ENCODE data around the gene MTERF1. TPM values are rescaled to one million over a fixed set of nuclear protein-coding genes. Genes with fewer than 3 reads are reported as not detected.

The MTERF1 gene
- total and polyA plus RNA-seq, 2 of the 13 experiments (the other 11 are each of a cell fraction or from before 2014, with no cell fraction given) = 5.5 to 19.3 TPM

GRCh38 chr7:91880413-91881241 is at the start of gene MTERF1 (continued):
- no peak for TF ChIP-seq ZSCAN12 (CRISPR knock-in tag; IDR thresholded peaks at IDR 0.05)
- no peak for TF ChIP-seq RELA (CRISPR knock-in tag; IDR thresholded peaks at IDR 0.05)
- TF ChIP-seq SMC3 (IDR thresholded peaks at IDR 0.05; ENCODE audit: low read length) = peak; percentile 47; the same call in 1 of the 2 replicates
- TF ChIP-seq SSRP1 (CRISPR knock-in tag; IDR thresholded peaks at IDR 0.05) = no peak
- TF ChIP-seq ZNF674 (CRISPR knock-in tag; IDR thresholded peaks at IDR 0.05; ENCODE audit: low read depth) = no peak
- peak; percentile 92 for TF ChIP-seq HNF1B (CRISPR knock-in tag; IDR thresholded peaks at IDR 0.05)
- no peak for TF ChIP-seq ZNF660 (CRISPR knock-in tag; IDR thresholded peaks at IDR 0.05; ENCODE audit: borderline replicate concordance, low read depth)
- no peak for TF ChIP-seq ZNF230 (CRISPR knock-in tag; IDR thresholded peaks at IDR 0.05)
- peak; percentile 83; the same call in 1 of the 2 replicates for TF ChIP-seq SALL2 (CRISPR knock-in tag; IDR thresholded peaks at IDR 0.05)
- peak; percentile 73; the same call in 1 of the 2 replicates for TF ChIP-seq ISL2 (CRISPR knock-in tag; IDR thresholded peaks at IDR 0.05)
- no peak for TF ChIP-seq CCAR2 (optimal IDR thresholded peaks at IDR 0.05; ENCODE audit: low read depth, low read length)
- TF ChIP-seq ATF5 (CRISPR knock-in tag; IDR thresholded peaks at IDR 0.05; ENCODE audit: low read depth) = no peak
- TF ChIP-seq AHDC1 (CRISPR knock-in tag; IDR thresholded peaks at IDR 0.05; ENCODE audit: borderline replicate concordance) = no peak
- peak; percentile 63; the same call in 1 of the 3 replicates for TF ChIP-seq MXI1 (IDR thresholded peaks at IDR 0.05; ENCODE audit: borderline replicate concordance, low read depth, low read length)
- TF ChIP-seq GTF3A (CRISPR knock-in tag; conservative IDR thresholded peaks at IDR 0.05) = peak; percentile 91; the same call in 1 of the 2 replicates
- no peak for TF ChIP-seq DPF2 (CRISPR knock-in tag; IDR thresholded peaks at IDR 0.05; ENCODE audit: borderline replicate concordance, low read depth)
- TF ChIP-seq ZFP62 (CRISPR knock-in tag; IDR thresholded peaks at IDR 0.05) = 0 out of 2 replicates have a peak, but pooled peaks have one; percentile 5
- peak; percentile 58; the same call in 1 of the 2 replicates for TF ChIP-seq HMG20B (CRISPR knock-in tag; conservative IDR thresholded peaks at IDR 0.05)
- TF ChIP-seq ZNF598 (CRISPR knock-in tag; IDR thresholded peaks at IDR 0.05; ENCODE audit: borderline replicate concordance) = peak; percentile 60; the same call in 1 of the 2 replicates
